Natural killer cell treated with Interleukin-12 subunit alpha and Interleukin-12 subunit beta and Interleukin-15 and Interleukin-18, amount 100 ng/mL, for 72 hours (primary cell): ENCODE data around the gene DDX50. TPM values are rescaled to one million over a fixed set of nuclear protein-coding genes. Genes with fewer than 3 reads are reported as not detected.
"Not testable (repeated sequence)": the region's sequence is repeated elsewhere in the genome, so short reads cannot be mapped to it uniquely, and the experiment has no call there.

ENCODE experiments used
- ATAC-seq, 2 donors: fragments of 150-1000 bp; cut with Tn5 transposase in 1 of 2; sonication (Bioruptor Pico), chemical (Tn5 transposase) in 1 of 2; 2 replicates each; pipeline ENCODE4 v1.10.0; 2021
- DNase-seq: peaks from one replicate; pipeline ENCODE4 v3.0.0; 2022; ENCODE audit warnings: low spot score
- H3K27ac Mint-ChIP-seq, 2 donors: 1 replicate in 1 of 2; 2 replicates in 1 of 2; pipeline ENCODE4 v1.8.0; 2022; ENCODE audit warnings: mixed read lengths in 2 of 2, mild to moderate bottlenecking in 1 of 2, moderate library complexity in 1 of 2
- H3K27me3 Mint-ChIP-seq, 2 donors: 1 replicate in 1 of 2; 2 replicates in 1 of 2; pipeline ENCODE4 v1.8.0; 2022; ENCODE audit warnings: mixed read lengths in 2 of 2
- H3K36me3 Mint-ChIP-seq: one replicate; pipeline ENCODE4 v1.8.0; 2022; ENCODE audit warnings: mixed read lengths
- H3K4me1 Mint-ChIP-seq, 2 donors: 1 replicate in 1 of 2; 2 replicates in 1 of 2; pipeline ENCODE4 v1.8.0; 2022; ENCODE audit warnings: low read depth in 2 of 2, mixed read lengths in 2 of 2, mild to moderate bottlenecking in 1 of 2
- H3K4me3 Mint-ChIP-seq: one replicate; pipeline ENCODE4 v1.8.0; 2022; ENCODE audit warnings: mixed read lengths
- H3K9me3 Mint-ChIP-seq: 2 replicates; pipeline ENCODE4 v1.8.0; 2022; ENCODE audit warnings: mixed read lengths
- total RNA-seq, 2 donors: library from RNA; stranded (reverse); gene quantifications; one replicate each; pipeline ENCODE4 v1.2.3, GENCODE V29; 2022

DDX50 gene
- total RNA-seq, 2 donors from 2014 or later = 39.6 to 47.6 TPM

GRCh38 chr10:68877482-68878110 lies 23.5 kb upstream of the DDX50 start:
- Mint-ChIP-seq H3K9me3 (no peaks in the 10 kb centered on the region), H3K27ac (no peak overlapping the region), H3K4me1 (no peaks in the 10 kb centered on the region), H3K27me3 (no peaks in the 10 kb centered on the region), H3K36me3 (no peaks in the 10 kb centered on the region), H3K4me3 (no peak overlapping the region)
- no peak for DNase-seq
- ATAC-seq = no peak

- DNase-seq (no peak), ATAC-seq (no peak)
- Mint-ChIP-seq H3K9me3 (no peaks in the 10 kb centered on the region), H3K4me1 (no peaks in the 10 kb centered on the region), H3K36me3 (no peaks in the 10 kb centered on the region), H3K27me3 (no peaks in the 10 kb centered on the region), H3K4me3 (no peak overlapping the region), H3K27ac (no peak overlapping the region)
These were observed 22.6 kb upstream of the DDX50 start for GRCh38 chr10:68878496-68878895.

- no peak for ATAC-seq
- Mint-ChIP-seq H3K27me3 (no peaks in the 10 kb centered on the region), H3K27ac (no peak overlapping the region), H3K4me1 (no peaks in the 10 kb centered on the region), H3K36me3 (no peaks in the 10 kb centered on the region), H3K9me3 (no peaks in the 10 kb centered on the region), H3K4me3 (no peak overlapping the region)
- no peak for DNase-seq
These were observed 21.5 kb upstream of the DDX50 start for GRCh38 chr10:68879628-68880027.

GRCh38 chr10:68880181-68880580 lies 20.9 kb upstream of the DDX50 start:
- Mint-ChIP-seq H3K27ac (no peak overlapping the region), H3K27me3 (no peaks in the 10 kb centered on the region), H3K4me3 (no peak overlapping the region), H3K4me1 (no peaks in the 10 kb centered on the region), H3K9me3 (no peaks in the 10 kb centered on the region), H3K36me3 (no peaks in the 10 kb centered on the region)
- DNase-seq = no peak
- ATAC-seq = no peak

GRCh38 chr10:68895041-68895440 lies 6.1 kb upstream of the DDX50 start:
- DNase-seq = no peak
- H3K27ac Mint-ChIP-seq = no peak overlapping the region
- peaks cover 4% of the 10 kb centered on the region for H3K36me3 Mint-ChIP-seq
- peaks cover 6 to 9% of the 10 kb centered on the region in 2 donors for H3K4me1 Mint-ChIP-seq
- H3K27me3 Mint-ChIP-seq = peaks cover 0 to 2% of the 10 kb centered on the region in 2 donors
- no peaks in the 10 kb centered on the region for H3K9me3 Mint-ChIP-seq
- ATAC-seq = no peak
- H3K4me3 Mint-ChIP-seq = no peak overlapping the region

- peaks cover 0 to 2% of the 10 kb centered on the region in 2 donors for H3K27me3 Mint-ChIP-seq
- H3K4me3 Mint-ChIP-seq = no peak overlapping the region
- peaks cover 18 to 25% of the 10 kb centered on the region in 2 donors for H3K4me1 Mint-ChIP-seq
- peaks cover 9% of the 10 kb centered on the region for H3K36me3 Mint-ChIP-seq
- no peak overlapping the region for H3K27ac Mint-ChIP-seq
- no peaks in the 10 kb centered on the region for H3K9me3 Mint-ChIP-seq
- no peak for ATAC-seq
- no peak for DNase-seq
These were observed 3.8 kb upstream of the DDX50 start for GRCh38 chr10:68897336-68897741.

- Mint-ChIP-seq H3K36me3 (peaks cover 12% of the 10 kb centered on the region), H3K9me3 (no peaks in the 10 kb centered on the region), H3K27me3 (peaks cover 0 to 2% of the 10 kb centered on the region in 2 donors), H3K4me3 (peak overlapping the region; percentile 21), H3K4me1 (peaks cover 28 to 36% of the 10 kb centered on the region in 2 donors), H3K27ac (peak overlapping the region; percentile 98 to 100)
- DNase-seq (no peak), ATAC-seq (no peak)
These were observed 1.8 kb upstream of the DDX50 start for GRCh38 chr10:68899186-68899745.

- peak in 1 of 2 donors; percentile 71 for ATAC-seq
- H3K4me1 Mint-ChIP-seq = peaks cover 30 to 40% of the 10 kb centered on the region in 2 donors
These were observed 549 bp upstream of the DDX50 start for GRCh38 chr10:68900427-68901104.

GRCh38 chr10:68902382-68902781 lies 1.3 kb downstream of the DDX50 start:
- Mint-ChIP-seq H3K4me3 (peak overlapping the region; percentile 99), H3K36me3 (peaks cover 27% of the 10 kb centered on the region), H3K9me3 (no peaks in the 10 kb centered on the region), H3K27ac (peak overlapping the region; percentile 98 to 100), H3K27me3 (peaks cover 0 to 2% of the 10 kb centered on the region in 2 donors), H3K4me1 (peaks cover 39 to 53% of the 10 kb centered on the region in 2 donors)
- DNase-seq (no peak), ATAC-seq (no peak)

More at GRCh38 chr10:68900427-68901104, 549 bp upstream of the DDX50 start:
- DNase-seq = no peak
- peaks cover 0 to 2% of the 10 kb centered on the region in 2 donors for H3K27me3 Mint-ChIP-seq
- no peaks in the 10 kb centered on the region for H3K9me3 Mint-ChIP-seq
- peak overlapping the region; percentile 99 for H3K4me3 Mint-ChIP-seq
- peaks cover 15% of the 10 kb centered on the region for H3K36me3 Mint-ChIP-seq
- peak overlapping the region; percentile 98 to 100 for H3K27ac Mint-ChIP-seq

GRCh38 chr10:68924593-68924992 lies 23.5 kb downstream of the DDX50 start:
- Mint-ChIP-seq H3K9me3 (no peaks in the 10 kb centered on the region), H3K27ac (no peak overlapping the region)
- DNase-seq = no peak

GRCh38 chr10:68925489-68925888 lies 24.4 kb downstream of the DDX50 start:
- H3K27ac Mint-ChIP-seq = no peak overlapping the region
- DNase-seq (no peak), ATAC-seq (no peak)
- no peak overlapping the region for H3K4me3 Mint-ChIP-seq
- H3K36me3 Mint-ChIP-seq = peaks cover 16% of the 10 kb centered on the region
- peaks cover 6 to 12% of the 10 kb centered on the region in 2 donors for H3K4me1 Mint-ChIP-seq
- H3K27me3 Mint-ChIP-seq = no peaks in the 10 kb centered on the region
- no peaks in the 10 kb centered on the region for H3K9me3 Mint-ChIP-seq

More at GRCh38 chr10:68924593-68924992, 23.5 kb downstream of the DDX50 start:
- peaks cover 10% of the 10 kb centered on the region for H3K36me3 Mint-ChIP-seq
- no peak for ATAC-seq
- H3K4me3 Mint-ChIP-seq = no peak overlapping the region
- no peaks in the 10 kb centered on the region for H3K27me3 Mint-ChIP-seq
- peaks cover 6 to 12% of the 10 kb centered on the region in 2 donors for H3K4me1 Mint-ChIP-seq

- not testable (repeated sequence) for H3K27me3 Mint-ChIP-seq, H3K27ac Mint-ChIP-seq, ATAC-seq, H3K9me3 Mint-ChIP-seq, H3K4me3 Mint-ChIP-seq, DNase-seq
- Mint-ChIP-seq H3K36me3 (peaks cover 16% of the 10 kb centered on the region), H3K4me1 (peaks cover 6 to 12% of the 10 kb centered on the region in 2 donors)
These were observed 28.0 kb downstream of the DDX50 start for GRCh38 chr10:68929157-68929556.

GRCh38 chr10:68929888-68930287 lies 28.8 kb downstream of the DDX50 start:
- H3K9me3 Mint-ChIP-seq, DNase-seq, H3K4me3 Mint-ChIP-seq, ATAC-seq, H3K27ac Mint-ChIP-seq, H3K27me3 Mint-ChIP-seq, H3K4me1 Mint-ChIP-seq: not testable (repeated sequence)
- H3K36me3 Mint-ChIP-seq = peaks cover 11% of the 10 kb centered on the region

GRCh38 chr10:68932860-68933259 lies 31.7 kb downstream of the DDX50 start:
- peaks cover 17% of the 10 kb centered on the region for H3K36me3 Mint-ChIP-seq
- not testable (repeated sequence) for H3K4me3 Mint-ChIP-seq, DNase-seq, H3K9me3 Mint-ChIP-seq, H3K4me1 Mint-ChIP-seq, H3K27ac Mint-ChIP-seq, ATAC-seq, H3K27me3 Mint-ChIP-seq
